22Rv1 (cell line): ENCODE data around the gene GLUD2.

Source experiments
- CTCF ChIP-seq: fragments of 450-650 bp; IDR thresholded peaks from 2 replicates; pipeline ENCODE4 v1.5.1; 2017; ENCODE audit warnings: mild to moderate bottlenecking
- ZFX ChIP-seq: fragments of 450-650 bp; IDR thresholded peaks from 2 replicates; pipeline ENCODE4 v1.6.1; 2017; ENCODE audit warnings: antibody characterized with exemption, borderline replicate concordance

GRCh38 chrX:120999413-120999812 is 48.0 kb upstream of the GLUD2 start:
- TF ChIP-seq CTCF (no peak), ZFX (no peak)
